Measurements from ENCODE around the gene IGF2BP2.

Gene IGF2BP2

DNA sequence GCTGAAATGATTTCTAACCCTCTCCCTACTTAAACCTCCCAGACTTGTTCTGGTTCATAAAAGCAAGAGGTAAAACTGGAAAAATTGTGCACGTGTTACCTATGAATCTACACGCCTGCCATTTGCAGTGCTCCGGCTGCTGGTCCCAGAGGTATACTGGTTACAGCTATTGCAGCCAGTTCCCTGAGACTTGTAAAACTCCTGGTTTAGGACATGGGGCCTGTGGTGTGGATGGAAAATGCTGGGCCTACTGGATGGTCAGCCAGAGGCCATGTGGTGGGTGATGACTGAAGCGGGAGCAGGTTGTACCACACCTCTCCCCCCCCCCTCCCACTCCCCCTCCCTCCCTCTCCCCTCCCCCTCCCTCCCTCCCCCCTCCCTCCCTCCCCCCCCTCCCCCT lies 193.7 kb downstream of the IGF2BP2 start:
- DNase-seq = no peak

GRCh38 chr3:185630182-185630622 lies 194.6 kb downstream of the IGF2BP2 start:
- DNase-seq = peak; percentile 3

DNA sequence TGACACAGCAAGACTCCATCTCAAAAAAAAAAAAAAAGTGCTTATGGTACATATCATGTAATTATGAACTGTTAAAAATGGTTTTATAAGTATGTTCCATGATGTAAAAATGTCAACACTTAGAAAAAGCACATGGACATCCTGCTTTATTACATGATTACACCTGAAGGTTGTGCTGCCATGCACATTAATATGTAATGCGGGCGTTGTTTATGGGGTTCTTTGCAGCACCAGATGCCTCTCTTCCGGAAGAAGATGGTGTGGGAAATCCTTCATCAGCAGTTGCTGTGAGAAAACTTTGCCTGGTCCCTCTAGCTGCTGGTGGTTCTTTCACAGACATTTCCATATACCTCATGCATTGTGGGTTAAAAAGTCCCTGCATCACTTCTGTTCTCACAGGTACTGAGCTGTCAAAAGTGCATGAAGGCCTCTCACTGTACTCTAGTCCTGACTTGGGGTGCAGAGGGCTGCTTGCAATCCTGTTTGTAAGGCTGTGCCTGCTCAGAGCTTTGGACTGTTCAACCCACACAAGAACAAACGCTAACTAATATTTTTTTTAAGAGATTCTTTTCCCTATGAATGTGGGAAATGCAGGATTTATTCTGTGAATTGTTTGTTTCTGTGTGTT lies 195.2 kb downstream of the IGF2BP2 start:
- DNase-seq = no peak

- DNase-seq = no peak
Observed at GRCh38 chr3:185625784-185626183, 199.1 kb downstream of the IGF2BP2 start.

DNA sequence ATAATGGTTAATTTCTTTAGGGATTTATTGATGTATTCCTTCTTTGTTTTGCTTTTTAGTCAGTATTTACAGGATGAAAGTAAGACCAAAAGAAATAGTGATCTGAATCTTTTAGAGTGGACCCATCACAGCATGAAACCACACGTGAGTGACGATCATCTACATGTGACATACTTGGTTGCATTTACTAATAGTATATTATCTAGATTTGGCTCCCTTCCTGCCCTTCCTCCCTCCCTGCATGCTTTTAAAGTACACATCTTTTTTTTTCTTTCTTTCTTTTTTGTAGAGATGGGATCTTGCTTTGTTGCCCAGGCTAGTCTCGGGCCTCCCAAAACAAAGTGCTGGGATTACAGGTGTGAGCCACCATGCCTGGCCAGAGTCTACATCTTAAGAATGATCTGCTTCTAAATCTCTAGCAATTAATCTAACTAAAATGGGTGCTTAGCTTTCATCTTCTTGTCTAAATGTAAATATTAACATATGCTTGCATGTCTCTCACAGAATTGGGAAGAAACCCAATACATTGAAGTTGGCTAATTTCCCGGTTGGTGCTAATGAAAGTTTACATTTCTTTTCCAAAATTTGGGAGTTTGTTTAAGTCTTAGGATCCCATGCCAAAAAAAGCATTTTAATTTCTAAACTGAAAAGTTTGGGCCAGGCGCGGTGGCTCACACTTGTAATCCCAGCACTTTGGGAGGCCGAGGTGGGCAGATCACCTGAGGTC lies 200.7 kb downstream of the IGF2BP2 start:
- DNase-seq = no peak

GRCh38 chr3:185613016-185613415 lies 211.8 kb downstream of the IGF2BP2 start:
- no peak for DNase-seq

GRCh38 chr3:185606196-185606595 lies 218.6 kb downstream of the IGF2BP2 start:
- DNase-seq = no peak

- DNase-seq = no peak
Observed at GRCh38 chr3:185605566-185605965, 219.3 kb downstream of the IGF2BP2 start.

DNA sequence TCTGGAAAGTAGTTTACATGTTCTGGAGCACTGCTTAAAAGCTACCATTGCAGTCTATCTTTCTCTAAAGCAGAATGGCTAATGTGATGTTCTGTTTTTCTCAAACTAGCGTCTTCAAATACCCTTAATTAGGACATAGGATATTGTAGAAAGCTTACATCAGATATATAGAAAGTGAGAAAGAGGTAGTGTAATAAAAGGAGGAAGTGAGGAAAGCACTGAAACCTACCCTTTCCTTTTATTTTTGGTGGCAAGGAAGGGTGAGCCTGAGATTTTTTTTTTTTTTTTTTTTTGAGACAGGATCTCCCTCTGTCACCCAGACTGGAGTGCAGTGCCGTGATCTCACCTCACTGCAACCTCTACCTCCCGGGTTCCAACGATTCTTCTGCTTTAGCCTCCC lies 229.3 kb downstream of the IGF2BP2 start:
- DNase-seq = no peak

GRCh38 chr3:185594073-185594472 lies 230.8 kb downstream of the IGF2BP2 start:
- DNase-seq = no peak

Measured in NCI-H2081 treated with DMSO at 0.1 percent for 48 hours (cell line).